Ishikawa (cell line): Measurements from ENCODE around the gene CFAP73.

Source experiments
- CEBPB ChIP-seq: IDR thresholded peaks from 2 replicates; pipeline ENCODE4 v1.6.1; 2012
- CREB1 ChIP-seq: IDR thresholded peaks from 2 replicates; pipeline ENCODE4 v1.6.1; 2012; ENCODE audit warnings: low read depth
- EGR1 ChIP-seq: IDR thresholded peaks from 2 replicates; pipeline ENCODE4 v1.6.1; 2012
- EP300 ChIP-seq: IDR thresholded peaks from 2 replicates; pipeline ENCODE4 v1.6.1; 2012; ENCODE audit warnings: borderline replicate concordance
- FOXM1 ChIP-seq: IDR thresholded peaks from 2 replicates; pipeline ENCODE4 v1.6.1; 2012; ENCODE audit warnings: low read depth, borderline replicate concordance
- NFIC ChIP-seq: IDR thresholded peaks from 2 replicates; pipeline ENCODE4 v1.6.1; 2012
- RAD21 ChIP-seq: IDR thresholded peaks from 2 replicates; pipeline ENCODE4 v1.6.1; 2012; ENCODE audit warnings: low read depth
- TAF1 ChIP-seq: IDR thresholded peaks from 2 replicates; pipeline ENCODE4 v1.6.1; 2012; ENCODE audit warnings: low read depth, mild to moderate bottlenecking
- TCF12 ChIP-seq: IDR thresholded peaks from 2 replicates; pipeline ENCODE4 v1.6.1; 2012; ENCODE audit warnings: low read depth
- TEAD4 ChIP-seq: IDR thresholded peaks from 2 replicates; pipeline ENCODE4 v1.6.1; 2012
- YY1 ChIP-seq: IDR thresholded peaks from 2 replicates; pipeline ENCODE4 v1.6.1; 2012; ENCODE audit warnings: low read depth
- ZBTB7A ChIP-seq: IDR thresholded peaks from 2 replicates; pipeline ENCODE4 v1.6.1; 2012; ENCODE audit warnings: low read depth
- TF ChIP-seq, protein P1 (sequence below): IDR thresholded peaks from 2 replicates; pipeline ENCODE4 v1.6.1; 2012; ENCODE audit warnings: low read depth, mild to moderate bottlenecking
- TF ChIP-seq, protein P2 (sequence below): IDR thresholded peaks from 2 replicates; pipeline ENCODE4 v1.6.1; 2012
- TF ChIP-seq, protein P3 (sequence below): IDR thresholded peaks from 2 replicates; pipeline ENCODE4 v1.6.1; 2012

The CFAP73 gene

DNA sequence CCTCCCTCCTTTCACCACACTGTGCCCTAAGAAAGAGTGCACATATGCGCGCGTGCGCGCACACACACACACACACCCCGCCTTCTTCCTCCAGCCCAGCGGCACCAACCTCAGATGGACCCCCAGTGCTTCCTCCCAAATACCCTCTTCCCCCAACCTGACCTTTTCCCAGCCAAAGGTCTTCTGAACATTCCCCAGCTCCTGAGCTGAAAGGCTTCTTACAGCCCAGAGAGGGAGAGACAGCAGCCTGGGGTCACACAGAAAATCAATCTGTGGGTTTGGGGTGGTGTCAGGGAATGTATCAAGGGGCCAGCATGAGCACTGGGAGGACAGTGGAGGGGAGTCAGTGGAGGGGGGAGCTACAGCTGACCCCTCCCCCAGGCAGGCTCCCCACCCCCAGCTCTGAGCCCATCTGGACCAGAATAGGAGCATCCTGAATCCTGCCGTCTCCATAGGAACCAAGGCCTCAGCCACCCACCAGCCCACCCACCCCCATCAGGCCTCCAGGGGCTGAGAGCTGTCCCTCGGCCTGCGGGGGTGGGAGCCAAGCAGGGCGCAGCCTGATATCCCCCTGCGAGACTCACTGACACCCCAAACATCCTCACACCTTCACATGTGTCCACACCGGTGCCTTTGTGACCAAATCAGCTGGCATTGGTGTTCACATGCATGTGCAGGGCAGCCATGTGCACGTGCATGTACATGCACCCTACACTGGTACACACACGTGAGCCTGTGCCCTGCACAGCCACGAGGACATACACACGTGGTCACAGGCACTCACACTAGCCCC, 19.7 kb upstream of the CFAP73 start:
- TF ChIP-seq YY1: no peak
- no peak for TF ChIP-seq TCF12
- TF ChIP-seq RAD21: no peak
- no peak for TF ChIP-seq EP300
- no peak for TF ChIP-seq NFIC
- no peak for TF ChIP-seq EGR1
- TF ChIP-seq FOXM1: no peak
- TF ChIP-seq, protein P1, sequence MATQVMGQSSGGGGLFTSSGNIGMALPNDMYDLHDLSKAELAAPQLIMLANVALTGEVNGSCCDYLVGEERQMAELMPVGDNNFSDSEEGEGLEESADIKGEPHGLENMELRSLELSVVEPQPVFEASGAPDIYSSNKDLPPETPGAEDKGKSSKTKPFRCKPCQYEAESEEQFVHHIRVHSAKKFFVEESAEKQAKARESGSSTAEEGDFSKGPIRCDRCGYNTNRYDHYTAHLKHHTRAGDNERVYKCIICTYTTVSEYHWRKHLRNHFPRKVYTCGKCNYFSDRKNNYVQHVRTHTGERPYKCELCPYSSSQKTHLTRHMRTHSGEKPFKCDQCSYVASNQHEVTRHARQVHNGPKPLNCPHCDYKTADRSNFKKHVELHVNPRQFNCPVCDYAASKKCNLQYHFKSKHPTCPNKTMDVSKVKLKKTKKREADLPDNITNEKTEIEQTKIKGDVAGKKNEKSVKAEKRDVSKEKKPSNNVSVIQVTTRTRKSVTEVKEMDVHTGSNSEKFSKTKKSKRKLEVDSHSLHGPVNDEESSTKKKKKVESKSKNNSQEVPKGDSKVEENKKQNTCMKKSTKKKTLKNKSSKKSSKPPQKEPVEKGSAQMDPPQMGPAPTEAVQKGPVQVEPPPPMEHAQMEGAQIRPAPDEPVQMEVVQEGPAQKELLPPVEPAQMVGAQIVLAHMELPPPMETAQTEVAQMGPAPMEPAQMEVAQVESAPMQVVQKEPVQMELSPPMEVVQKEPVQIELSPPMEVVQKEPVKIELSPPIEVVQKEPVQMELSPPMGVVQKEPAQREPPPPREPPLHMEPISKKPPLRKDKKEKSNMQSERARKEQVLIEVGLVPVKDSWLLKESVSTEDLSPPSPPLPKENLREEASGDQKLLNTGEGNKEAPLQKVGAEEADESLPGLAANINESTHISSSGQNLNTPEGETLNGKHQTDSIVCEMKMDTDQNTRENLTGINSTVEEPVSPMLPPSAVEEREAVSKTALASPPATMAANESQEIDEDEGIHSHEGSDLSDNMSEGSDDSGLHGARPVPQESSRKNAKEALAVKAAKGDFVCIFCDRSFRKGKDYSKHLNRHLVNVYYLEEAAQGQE: no peak
- no peak for TF ChIP-seq CREB1
- no peak for TF ChIP-seq CEBPB
- TF ChIP-seq TEAD4: no peak
- TF ChIP-seq, protein P2, sequence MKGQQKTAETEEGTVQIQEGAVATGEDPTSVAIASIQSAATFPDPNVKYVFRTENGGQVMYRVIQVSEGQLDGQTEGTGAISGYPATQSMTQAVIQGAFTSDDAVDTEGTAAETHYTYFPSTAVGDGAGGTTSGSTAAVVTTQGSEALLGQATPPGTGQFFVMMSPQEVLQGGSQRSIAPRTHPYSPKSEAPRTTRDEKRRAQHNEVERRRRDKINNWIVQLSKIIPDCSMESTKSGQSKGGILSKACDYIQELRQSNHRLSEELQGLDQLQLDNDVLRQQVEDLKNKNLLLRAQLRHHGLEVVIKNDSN: no peak
- no peak for TF ChIP-seq ZBTB7A
- TF ChIP-seq, protein P3, sequence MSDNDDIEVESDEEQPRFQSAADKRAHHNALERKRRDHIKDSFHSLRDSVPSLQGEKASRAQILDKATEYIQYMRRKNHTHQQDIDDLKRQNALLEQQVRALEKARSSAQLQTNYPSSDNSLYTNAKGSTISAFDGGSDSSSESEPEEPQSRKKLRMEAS: no peak; the same call in 1 of the 2 replicates
- TF ChIP-seq TAF1: no peak

DNA sequence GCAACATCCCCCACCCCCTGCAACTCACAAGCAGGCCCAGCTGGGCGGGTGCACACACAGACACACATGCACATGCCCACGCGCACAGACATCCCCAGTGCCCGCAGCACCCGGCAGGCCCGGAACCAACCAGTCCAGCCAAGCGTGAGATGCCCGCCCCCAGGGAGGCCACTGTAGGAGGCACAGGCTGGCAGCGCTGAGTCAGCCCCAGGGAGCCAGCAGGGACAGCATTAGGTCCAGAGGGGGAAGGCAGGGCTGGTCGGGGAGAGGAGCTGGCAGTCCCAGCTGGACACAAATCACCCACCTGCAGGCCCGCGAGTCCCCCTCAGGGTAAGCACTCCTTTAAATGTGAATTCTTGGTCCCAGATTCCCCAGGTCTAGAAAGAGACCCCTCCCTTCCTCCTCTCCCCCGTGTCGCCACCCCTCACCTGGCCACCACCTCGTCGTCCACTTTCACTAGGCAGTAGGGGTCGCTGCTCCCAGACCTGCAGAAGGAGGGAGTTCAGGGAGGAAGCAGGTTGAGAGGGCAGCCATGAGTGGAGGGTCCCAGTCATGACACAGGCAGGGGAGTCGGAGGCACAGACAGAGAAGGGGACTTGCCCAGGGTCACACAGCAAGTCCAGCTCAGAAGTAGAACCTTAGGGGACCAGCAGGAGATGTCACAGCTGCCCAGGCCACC, 18.9 kb upstream of the CFAP73 start:
- TF ChIP-seq, protein P1: no peak
- TF ChIP-seq TAF1: no peak
- no peak for TF ChIP-seq CEBPB
- no peak for TF ChIP-seq YY1
- peak; percentile 60 for TF ChIP-seq RAD21
- TF ChIP-seq, protein P2: no peak
- 0 out of 2 replicates have a peak, but pooled peaks have one; percentile 10 for TF ChIP-seq EGR1
- peak; percentile 45; the same call in 1 of the 2 replicates for TF ChIP-seq NFIC
- no peak for TF ChIP-seq FOXM1
- TF ChIP-seq ZBTB7A: peak; percentile 90
- TF ChIP-seq, protein P3: peak; percentile 37; the same call in 1 of the 2 replicates
- no peak for TF ChIP-seq TCF12
- peak; percentile 30; the same call in 1 of the 2 replicates for TF ChIP-seq EP300
- no peak for TF ChIP-seq CREB1
- peak; percentile 29; the same call in 1 of the 2 replicates for TF ChIP-seq TEAD4

DNA sequence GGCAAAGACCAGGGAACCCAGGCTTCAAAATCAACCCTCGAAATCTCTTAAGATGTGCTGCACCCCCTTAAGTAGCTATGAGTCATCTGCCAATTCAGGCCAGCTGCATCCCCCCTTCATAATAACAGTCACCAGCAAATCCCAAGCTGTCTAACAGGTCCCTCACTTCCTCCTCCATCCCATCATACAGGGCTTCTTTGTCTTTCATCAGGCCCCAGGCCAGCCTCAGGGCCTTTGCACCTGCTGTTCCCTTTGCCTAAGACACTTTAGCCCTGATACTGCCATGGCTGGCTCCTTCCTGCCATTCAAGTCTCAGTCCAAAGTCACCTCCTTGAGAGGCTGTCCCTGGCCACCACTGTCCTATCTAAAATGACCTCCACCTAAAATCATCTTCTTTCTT, 18.0 kb upstream of the CFAP73 start:
- TF ChIP-seq, protein P1: no peak
- TF ChIP-seq TAF1: no peak
- TF ChIP-seq ZBTB7A: no peak
- TF ChIP-seq RAD21: no peak
- TF ChIP-seq TCF12: no peak
- no peak for TF ChIP-seq FOXM1
- TF ChIP-seq, protein P2: no peak
